ENCODE data around the gene NOC3L. TPM values are rescaled to one million over a fixed set of nuclear protein-coding genes. Genes with fewer than 3 reads are reported as not detected.

NOC3L gene
- total and polyA plus RNA-seq, 2 of the 4 experiments (the other 2 are of a cell fraction): 11.9 to 26.5 TPM

DNA sequence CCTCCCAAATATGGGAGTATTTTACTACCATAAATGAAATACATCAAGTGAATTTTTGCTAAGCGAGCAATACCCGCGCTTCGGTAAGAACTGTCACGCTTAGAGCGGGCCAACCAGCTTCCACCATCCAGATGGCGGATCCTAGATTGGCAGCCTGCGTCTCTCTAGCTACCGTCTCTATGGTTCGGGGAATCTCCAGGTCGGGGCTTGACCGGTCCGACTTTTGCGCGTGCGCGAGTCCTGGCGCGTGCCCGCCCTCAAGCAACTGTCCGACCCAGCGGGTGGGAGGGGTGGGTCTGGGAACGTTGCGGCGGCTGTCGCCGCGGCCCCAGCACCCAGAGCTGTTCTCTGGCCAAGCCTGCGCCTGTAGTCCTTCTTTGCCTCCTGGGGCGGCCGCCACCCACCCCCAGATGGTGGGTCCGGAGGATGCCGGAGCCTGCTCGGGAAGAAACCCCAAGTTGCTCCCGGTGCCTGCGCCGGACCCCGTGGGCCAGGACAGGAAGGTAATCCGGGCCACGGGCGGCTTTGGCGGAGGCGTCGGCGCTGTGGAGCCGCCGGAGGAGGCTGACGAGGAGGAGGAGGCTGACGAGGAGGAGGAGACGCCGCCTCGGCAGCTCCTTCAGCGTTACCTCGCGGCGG is 39.6 kb upstream of the NOC3L start, which contains the start of gene TBC1D12:
TSS of gene TBC1D12 (plus strand) at position 338 of the 639 bp plus-strand sequence. CDS start at position 411, 73 bp downstream.
- Histone ChIP-seq H3K56ac (ENCODE audit: extremely low read depth, insufficient read depth, low read length) (peak within 1 kb of the TSS; percentile 59; the same call in 1 of the 2 replicates), H3K14ac (replicated peaks; ENCODE audit: low read depth, low read length) (peak within 1 kb of the TSS; percentile 53), H2BK15ac (ENCODE audit: low read depth, low read length) (peak within 1 kb of the TSS; percentile 46; the same call in 1 of the 3 replicates), H3K36me3 (ENCODE audit: control insufficient read depth, insufficient read depth, low read length) (no peaks in the 10 kb centered on the region), H3K9me3 (ENCODE audit: control insufficient read depth, insufficient read depth, low read length) (no peaks in the 10 kb centered on the region), H3K4ac (ENCODE audit: low read depth, low read length) (peak within 1 kb of the TSS; percentile 62; the same call in 1 of the 2 replicates), H3K79me1 (ENCODE audit: low read depth in 1 of 2, low read length in 2 of 2) (peaks cover 0 to 25% of the 10 kb centered on the region in 2 experiments; a peak in 2 of 4 replicates), H2BK120ac (ENCODE audit: low read depth, low read length) (peak within 1 kb of the TSS; percentile 63), H2AK9ac (replicated peaks; ENCODE audit: low read depth, low read length, poor library complexity) (peak within 1 kb of the TSS; percentile 67), H4K91ac (ENCODE audit: insufficient read depth, low read depth, low read length) (peak within 1 kb of the TSS; percentile 48; the same call in 1 of the 2 replicates), H3K4me1 (ENCODE audit: control insufficient read depth, insufficient read depth, low read length) (no peaks in the 10 kb centered on the region), H3K27ac (ENCODE audit: insufficient read depth, low read length) (peak within 1 kb of the TSS; percentile 90), H2AFZ (replicated peaks; ENCODE audit: low read length, poor library complexity) (peak within 1 kb of the TSS; percentile 97), H3K18ac (ENCODE audit: low read depth, low read length) (no peak within 1 kb of the TSS; the same call in none of the 2 replicates), H4K20me1 (ENCODE audit: insufficient read depth, low read length) (no peaks in the 10 kb centered on the region), H3K9me1 (ENCODE audit: insufficient read depth, low read length) (no peaks in the 10 kb centered on the region; the same call in 1 of the 2 replicates), H4K8ac (ENCODE audit: low read depth in 2 of 2, low read length in 2 of 2) (peak within 1 kb of the TSS; percentile 82 to 100), H3K9ac (ENCODE audit: low read depth, low read length) (peak within 1 kb of the TSS; percentile 79), H3K23ac (ENCODE audit: low read depth, low read length) (peak within 1 kb of the TSS; percentile 5; the same call in 1 of the 2 replicates), H3K4me3 (ENCODE audit: insufficient read depth, low read depth, low read length) (peak within 1 kb of the TSS; percentile 83), H3K27me3 (ENCODE audit: control insufficient read depth, insufficient read depth, low read length) (no peaks in the 10 kb centered on the region), H2BK5ac (ENCODE audit: low read depth, low read length, poor library complexity, severe bottlenecking) (peak within 1 kb of the TSS; percentile 87), H4K5ac (ENCODE audit: low read depth, low read length) (peak within 1 kb of the TSS; percentile 87), H2AK5ac (ENCODE audit: low read depth, low read length) (no peak within 1 kb of the TSS), H3K4me2 (ENCODE audit: low read depth, low read length) (peak within 1 kb of the TSS; percentile 63), H2BK20ac (ENCODE audit: low read depth, low read length) (peak within 1 kb of the TSS; percentile 16; the same call in 1 of the 2 replicates)
- BruUV-seq (replicated peaks): no TSS peak
- dilution Hi-C loops (cut with HindIII; ENCODE audit: low sequenced_read_pairs, unreplicated experiment): no loop called here
- 2% methylated on average over 19 of the region's 56 CpGs; no CpG with 5 or more reads in 1 of the 2 experiments for WGBS, 2 experiments (ENCODE audit: extremely low coverage in 2 of 2, insufficient read length in 1 of 2)
- ChIA-PET CTCF (no interaction called here), POLR2A (ENCODE audit: unreplicated experiment) (interaction anchor here (0.6 to 0.7 kb wide), 2 partner anchors 27 to 35 kb away, joined by 3 to 7 read pairs; no protein-coding TSS in a partner anchor)
- in situ Hi-C loops (cut with MboI; ENCODE audit: low sequenced_read_pairs): no loop called here
- ATAC-seq (ENCODE audit: low read depth): peak; percentile 90
- peak; percentile 97 for DNase-seq
- TF ChIP-seq MXI1 (IDR thresholded peaks at IDR 0.05; ENCODE audit: borderline replicate concordance, low read depth, low read length): no peak; the same call in 1 of the 2 replicates
- 0 out of 2 replicates have a peak, but pooled peaks have one; percentile 56 for TF ChIP-seq POLR2A (IDR thresholded peaks at IDR 0.05; ENCODE audit: low read depth, low read length)
- TF ChIP-seq MAZ (IDR thresholded peaks at IDR 0.05; ENCODE audit: borderline replicate concordance, low read depth, low read length): 0 out of 2 replicates have a peak, but pooled peaks have one; percentile 26
- TF ChIP-seq, protein P1, sequence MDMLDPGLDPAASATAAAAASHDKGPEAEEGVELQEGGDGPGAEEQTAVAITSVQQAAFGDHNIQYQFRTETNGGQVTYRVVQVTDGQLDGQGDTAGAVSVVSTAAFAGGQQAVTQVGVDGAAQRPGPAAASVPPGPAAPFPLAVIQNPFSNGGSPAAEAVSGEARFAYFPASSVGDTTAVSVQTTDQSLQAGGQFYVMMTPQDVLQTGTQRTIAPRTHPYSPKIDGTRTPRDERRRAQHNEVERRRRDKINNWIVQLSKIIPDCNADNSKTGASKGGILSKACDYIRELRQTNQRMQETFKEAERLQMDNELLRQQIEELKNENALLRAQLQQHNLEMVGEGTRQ (IDR thresholded peaks at IDR 0.05; ENCODE audit: low read depth, low read length): no peak
- peak; percentile 61 for TF ChIP-seq MAFK (IDR thresholded peaks at IDR 0.05; ENCODE audit: low read depth, low read length)
- intact Hi-C loops (cut with micrococcal nuclease): loop anchor here (2.0 kb wide), 3 partner anchors 40 to 142 kb away; partner anchors contain the start of genes HELLS and NOC3L
